WERI-Rb-1 (cell line): Measurements from ENCODE around the gene NHERF2.

Experiments used
- DNase-seq: peaks from one replicate; pipeline ENCODE4 v3.0.0-alpha.2; 2020
- H3K27ac ChIP-seq: fragments of 250-450 bp; sonication (Bioruptor Pico); 2 replicates; pipeline ENCODE4 v1.5.1; 2020; ENCODE audit warnings: mild to moderate bottlenecking, moderate library complexity
- H3K27me3 ChIP-seq: fragments of 250-450 bp; sonication (Bioruptor Pico); 2 replicates; pipeline ENCODE4 v1.5.1; 2021; ENCODE audit warnings: mild to moderate bottlenecking, low read depth, moderate library complexity; ENCODE audit not compliant: insufficient read depth, severe bottlenecking
- H3K36me3 ChIP-seq: fragments of 250-450 bp; sonication (Bioruptor Pico); 2 replicates; pipeline ENCODE4 v1.5.1; 2020; ENCODE audit warnings: mild to moderate bottlenecking, moderate library complexity
- H3K4me3 ChIP-seq: 2 replicates; pipeline ENCODE4 v1.5.1; 2011; ENCODE audit warnings: low read depth, mild to moderate bottlenecking, control low read depth, low read length
- H3K9me3 ChIP-seq: fragments of 250-450 bp; sonication (Bioruptor Pico); 2 replicates; pipeline ENCODE4 v1.5.1; 2021; ENCODE audit warnings: mild to moderate bottlenecking, moderate library complexity; ENCODE audit not compliant: severe bottlenecking
- CTCF ChIP-seq: IDR thresholded peaks from 2 replicates; pipeline ENCODE4 v1.5.1; 2011; ENCODE audit warnings: low read depth, mild to moderate bottlenecking, control low read depth, inconsistent platforms, low read length

The NHERF2 gene

GRCh38 chr16:1990101-1990350 lies 36.7 kb upstream of the NHERF2 start:
- no peak for DNase-seq
- peaks cover 23% of the 10 kb centered on the region for H3K36me3 ChIP-seq
- TF ChIP-seq CTCF = no peak
- H3K27me3 ChIP-seq = no peaks in the 10 kb centered on the region
- H3K9me3 ChIP-seq = no peaks in the 10 kb centered on the region
- H3K4me3 ChIP-seq = peak overlapping the region; percentile 61
- H3K27ac ChIP-seq = no peak overlapping the region

- TF ChIP-seq CTCF = no peak
Observed at GRCh38 chr16:1990351-1991134, 36.2 kb upstream of the NHERF2 start.

GRCh38 chr16:1991135-1991551 lies 35.6 kb upstream of the NHERF2 start:
- H3K4me3 ChIP-seq = no peak overlapping the region
- no peak for DNase-seq

More at GRCh38 chr16:1990351-1991134, 36.2 kb upstream of the NHERF2 start:
- H3K27me3 ChIP-seq = no peaks in the 10 kb centered on the region
- H3K4me3 ChIP-seq = peak overlapping the region; percentile 61
- no peaks in the 10 kb centered on the region for H3K9me3 ChIP-seq
- H3K27ac ChIP-seq = peak overlapping the region; percentile 64
- peaks cover 21% of the 10 kb centered on the region for H3K36me3 ChIP-seq
- peak; percentile 67 for DNase-seq

GRCh38 chr16:1991588-1991947 lies 35.1 kb upstream of the NHERF2 start:
- DNase-seq = no peak
- Histone ChIP-seq H3K4me3 (no peak overlapping the region), H3K9me3 (no peaks in the 10 kb centered on the region), H3K27me3 (no peaks in the 10 kb centered on the region), H3K36me3 (peaks cover 15% of the 10 kb centered on the region), H3K27ac (no peak overlapping the region)
- TF ChIP-seq CTCF = no peak

More at GRCh38 chr16:1991135-1991551, 35.6 kb upstream of the NHERF2 start:
- H3K27ac ChIP-seq = no peak overlapping the region
- peaks cover 15% of the 10 kb centered on the region for H3K36me3 ChIP-seq
- H3K27me3 ChIP-seq = no peaks in the 10 kb centered on the region
- no peaks in the 10 kb centered on the region for H3K9me3 ChIP-seq
- no peak for TF ChIP-seq CTCF

GRCh38 chr16:1991948-1992703 lies 34.6 kb upstream of the NHERF2 start:
- no peak overlapping the region for H3K27ac ChIP-seq

More at GRCh38 chr16:1991948-1992703, 34.6 kb upstream of the NHERF2 start:
- Histone ChIP-seq H3K36me3 (peaks cover 15% of the 10 kb centered on the region), H3K27me3 (no peaks in the 10 kb centered on the region), H3K4me3 (no peak overlapping the region), H3K9me3 (no peaks in the 10 kb centered on the region)
- no peak for TF ChIP-seq CTCF
- DNase-seq = no peak
